Limb (tissue), 2 donors: ENCODE measurements around the gene TMSB4X.

Source experiments
- DNase-seq, 2 donors: peaks; one replicate each; pipeline ENCODE4 v3.0.0-alpha.2; 2016; ENCODE audit errors: extremely low spot score in 2 of 2

TMSB4X gene

GRCh38 chrX:13023567-13023966 lies 48.7 kb downstream of the TMSB4X start:
- no peak for DNase-seq

- DNase-seq: no peak
These were observed 49.1 kb downstream of the TMSB4X start for GRCh38 chrX:13023979-13024378.

GRCh38 chrX:13024986-13025385 lies 50.1 kb downstream of the TMSB4X start:
- no peak for DNase-seq
